HepG2 (cell line): ENCODE measurements around the gene VAV2. TPM values are rescaled to one million over a fixed set of nuclear protein-coding genes. Genes with fewer than 3 reads are reported as not detected.

Experiments
- ARID4A ChIP-seq: sonication (generic); formaldehyde crosslinking; IDR thresholded peaks from 2 replicates; pipeline ENCODE4 v1.5.0; 2020; ENCODE audit warnings: mild to moderate bottlenecking, missing genetic modification reagents, borderline replicate concordance
- CAMTA2 ChIP-seq: sonication (generic); formaldehyde crosslinking; IDR thresholded peaks from 2 replicates; pipeline ENCODE4 v1.4.0; 2020; ENCODE audit warnings: mild to moderate bottlenecking, missing genetic modification reagents, borderline replicate concordance
- FOXK1 ChIP-seq: sonication (generic); formaldehyde crosslinking; IDR thresholded peaks from 2 replicates; pipeline ENCODE4 v1.4.0; 2020; ENCODE audit warnings: low read depth, missing genetic modification reagents, borderline replicate concordance
- HIVEP1 ChIP-seq: sonication (generic); formaldehyde crosslinking; IDR thresholded peaks from 2 replicates; pipeline ENCODE4 v1.4.0; 2020; ENCODE audit warnings: mild to moderate bottlenecking, missing genetic modification reagents
- JARID2 ChIP-seq: sonication (generic); formaldehyde crosslinking; IDR thresholded peaks from 2 replicates; pipeline ENCODE4 v1.8.1; 2023; ENCODE audit warnings: missing genetic modification reagents, inconsistent platforms; ENCODE audit not compliant: insufficient replicate concordance
- MEIS1 ChIP-seq: sonication (generic); formaldehyde crosslinking; IDR thresholded peaks from 2 replicates; pipeline ENCODE4 v1.9.0; 2021; ENCODE audit warnings: mild to moderate bottlenecking, missing genetic modification reagents, moderate library complexity, borderline replicate concordance
- NCOA5 ChIP-seq: sonication (generic); formaldehyde crosslinking; IDR thresholded peaks from 2 replicates; pipeline ENCODE4 v1.4.0; 2020; ENCODE audit warnings: missing genetic modification reagents
- NFE2L1 ChIP-seq: sonication (generic); formaldehyde crosslinking; IDR thresholded peaks from 2 replicates; pipeline ENCODE4 v1.4.0; 2020; ENCODE audit warnings: missing genetic modification reagents, mild to moderate bottlenecking, borderline replicate concordance
- PAXIP1 ChIP-seq: sonication (generic); formaldehyde crosslinking; conservative IDR thresholded peaks from 2 replicates; pipeline ENCODE4 v1.4.0; 2020; ENCODE audit warnings: mild to moderate bottlenecking, missing genetic modification reagents, moderate library complexity
- TBX3 ChIP-seq: fragments of 450-650 bp; IDR thresholded peaks from 2 replicates; pipeline ENCODE4 v1.6.1; 2017; ENCODE audit warnings: antibody characterized with exemption, mild to moderate bottlenecking, inconsistent platforms, borderline replicate concordance
- THAP9 ChIP-seq: sonication (generic); formaldehyde crosslinking; IDR thresholded peaks from 2 replicates; pipeline ENCODE4; 2020; ENCODE audit warnings: missing genetic modification reagents, mild to moderate bottlenecking, borderline replicate concordance
- TRIM24 ChIP-seq: sonication (generic); formaldehyde crosslinking; IDR thresholded peaks from 2 replicates; pipeline ENCODE4 v1.8.0; 2022; ENCODE audit warnings: mild to moderate bottlenecking, missing genetic modification reagents
- ZBTB42 ChIP-seq: sonication (generic); formaldehyde crosslinking; IDR thresholded peaks from 2 replicates; pipeline ENCODE4 v1.5.0; 2020; ENCODE audit warnings: mild to moderate bottlenecking, missing genetic modification reagents
- ZNF331 ChIP-seq: sonication (generic); formaldehyde crosslinking; IDR thresholded peaks from 2 replicates; pipeline ENCODE4 v1.4.0; 2020; ENCODE audit warnings: missing genetic modification reagents
- ZNF343 ChIP-seq: sonication (generic); formaldehyde crosslinking; IDR thresholded peaks from 2 replicates; pipeline ENCODE4 v1.4.0; 2020; ENCODE audit warnings: mild to moderate bottlenecking, missing genetic modification reagents
- ZNF768 ChIP-seq: sonication (generic); formaldehyde crosslinking; IDR thresholded peaks from 2 replicates; pipeline ENCODE4 v1.4.0; 2020; ENCODE audit warnings: missing genetic modification reagents
- polyA plus RNA-seq, 8 experiments: library from polyadenylated mRNA; depleted of rRNA in 3 of 8; stranded (reverse) in 7 of 8; unstranded in 1 of 8; fragments of >200 nt; fragmentation: Illumina TruSeq in 4 of 8; extraction: Trizol in 4 of 8; gene quantifications; 2 replicates each; pipeline versions ENCODE4 v1.2.1 to v1.2.3, GENCODE V29; 2011 to 2016; ENCODE audit warnings: low read depth in 4 of 8, missing spikeins in 1 of 8, mixed read lengths in 1 of 8; ENCODE audit not compliant: insufficient read depth in 1 of 8
- total RNA-seq, 5 experiments: library from RNA; depleted of rRNA; stranded (reverse); fragments of >200 nt; fragmentation: Illumina TruSeq; extraction: Trizol; gene quantifications; 2 replicates each; pipeline ENCODE4 v1.2.3, GENCODE V29; 2016; ENCODE audit warnings: low read depth in 1 of 5
- TF ChIP-seq, protein P1 (sequence below): sonication (generic); formaldehyde crosslinking; IDR thresholded peaks from 2 replicates; pipeline ENCODE4 v1.4.0; 2020; ENCODE audit warnings: mild to moderate bottlenecking, low read depth, missing genetic modification reagents

Gene VAV2
- total and polyA plus RNA-seq, 2 of the 13 experiments (the other 11 are each of a cell fraction or from before 2014, with no cell fraction given), result 22.5 to 22.9 TPM

DNA sequence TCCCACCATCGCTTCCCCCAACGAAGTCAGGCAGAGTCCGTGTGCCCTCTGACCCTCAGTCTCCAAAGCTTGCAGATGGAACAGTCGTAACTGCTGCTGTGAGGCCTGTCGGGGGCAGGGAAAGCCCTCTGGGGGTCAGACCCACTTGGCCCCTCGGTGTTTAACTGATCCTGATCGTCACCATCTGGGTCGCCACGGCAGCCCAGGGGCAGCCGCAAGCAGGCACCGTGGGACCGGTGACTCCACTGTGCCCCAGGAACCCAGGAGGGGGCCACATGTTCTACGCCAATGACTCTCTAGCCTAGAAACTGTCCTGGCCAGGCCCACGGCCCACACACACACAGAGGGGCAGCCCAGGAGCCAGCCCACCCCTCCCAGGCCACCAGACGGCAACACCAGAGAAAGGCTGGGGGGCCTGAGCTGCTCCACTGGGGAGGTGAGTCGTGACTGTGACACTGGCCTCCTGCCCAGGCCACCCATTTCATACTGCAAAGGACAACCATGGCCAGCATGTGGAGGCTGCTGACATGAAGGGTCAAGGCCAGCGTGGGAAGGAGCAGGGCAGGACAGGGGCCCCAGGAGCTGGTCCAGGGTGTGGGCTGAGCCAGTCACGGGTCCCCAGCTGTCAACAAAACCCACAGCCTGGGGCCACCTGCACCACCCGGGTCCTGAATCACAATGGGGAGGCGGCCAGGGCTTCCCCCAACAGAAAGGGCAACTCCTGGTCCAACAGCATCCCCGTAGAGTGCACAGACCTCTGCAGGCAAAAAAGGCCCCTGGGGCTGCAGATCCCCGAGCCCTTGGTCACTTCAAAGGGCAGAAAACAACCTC lies 20.8 kb downstream of the VAV2 start (continued):
- TF ChIP-seq HIVEP1 (CRISPR knock-in tag), result no peak
- no peak for TF ChIP-seq TRIM24 (CRISPR knock-in tag)
- no peak for TF ChIP-seq ZBTB42
- TF ChIP-seq THAP9, result no peak
- TF ChIP-seq FOXK1, result no peak
- TF ChIP-seq NFE2L1, result no peak
- TF ChIP-seq MEIS1 (CRISPR knock-in tag), result 0 out of 2 replicates have a peak, but pooled peaks have one; percentile 67
- TF ChIP-seq, protein P1, sequence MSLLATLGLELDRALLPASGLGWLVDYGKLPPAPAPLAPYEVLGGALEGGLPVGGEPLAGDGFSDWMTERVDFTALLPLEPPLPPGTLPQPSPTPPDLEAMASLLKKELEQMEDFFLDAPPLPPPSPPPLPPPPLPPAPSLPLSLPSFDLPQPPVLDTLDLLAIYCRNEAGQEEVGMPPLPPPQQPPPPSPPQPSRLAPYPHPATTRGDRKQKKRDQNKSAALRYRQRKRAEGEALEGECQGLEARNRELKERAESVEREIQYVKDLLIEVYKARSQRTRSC (CRISPR knock-in tag), result no peak
- TF ChIP-seq JARID2 (CRISPR knock-in tag), result no peak
- TF ChIP-seq CAMTA2 (CRISPR knock-in tag), result no peak
- TF ChIP-seq ZNF343 (CRISPR knock-in tag), result 0 out of 2 replicates have a peak, but pooled peaks have one; percentile 59
- no peak; the same call in 1 of the 2 replicates for TF ChIP-seq ZNF768 (CRISPR knock-in tag)
- TF ChIP-seq ARID4A (CRISPR knock-in tag), result peak; percentile 36; the same call in 1 of the 2 replicates
- no peak for TF ChIP-seq TBX3
- no peak for TF ChIP-seq ZNF331 (CRISPR knock-in tag)
- no peak for TF ChIP-seq NCOA5 (CRISPR knock-in tag)
- TF ChIP-seq PAXIP1 (CRISPR knock-in tag), result peak; percentile 63
